GM19238 (cell line): ENCODE results near the gene AOAH.

Source experiments
- DNase-seq: peaks from one replicate; pipeline ENCODE4 v3.0.0; 2011; ENCODE audit warnings: low spot score; ENCODE audit not compliant: insufficient read length

Gene AOAH

DNA sequence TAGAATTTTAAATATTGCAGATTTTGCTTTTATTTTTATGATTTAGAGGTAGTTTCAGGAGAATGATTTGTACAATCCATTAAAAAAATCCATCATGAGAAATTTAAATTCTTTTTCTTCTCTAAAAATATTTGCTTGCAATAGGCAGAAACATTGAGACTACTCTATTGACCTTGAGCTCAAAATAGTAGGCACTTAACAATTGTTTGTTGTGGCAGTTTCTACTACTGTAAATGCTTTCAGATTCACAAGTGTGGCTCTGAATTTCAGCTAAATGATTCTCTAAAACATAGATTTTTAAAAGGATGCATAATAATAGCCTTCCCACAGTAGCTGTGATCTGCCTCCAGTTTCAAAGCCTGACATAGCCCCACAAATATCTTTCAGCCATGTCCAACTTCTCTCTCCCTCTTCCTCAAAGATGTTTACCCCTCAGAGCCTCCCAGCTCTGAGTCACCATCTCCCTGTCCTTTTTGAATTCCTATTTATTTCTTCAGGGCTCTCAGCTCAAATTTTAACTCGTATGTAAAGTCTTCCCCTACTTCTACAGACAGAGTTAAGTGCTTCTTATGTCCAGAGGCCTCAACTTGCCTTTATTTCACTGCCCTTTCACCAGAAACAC, 160.5 kb downstream of the AOAH start:
- DNase-seq: no peak

GRCh38 chr7:36562121-36562520, 162.2 kb downstream of the AOAH start:
- DNase-seq: no peak

DNA sequence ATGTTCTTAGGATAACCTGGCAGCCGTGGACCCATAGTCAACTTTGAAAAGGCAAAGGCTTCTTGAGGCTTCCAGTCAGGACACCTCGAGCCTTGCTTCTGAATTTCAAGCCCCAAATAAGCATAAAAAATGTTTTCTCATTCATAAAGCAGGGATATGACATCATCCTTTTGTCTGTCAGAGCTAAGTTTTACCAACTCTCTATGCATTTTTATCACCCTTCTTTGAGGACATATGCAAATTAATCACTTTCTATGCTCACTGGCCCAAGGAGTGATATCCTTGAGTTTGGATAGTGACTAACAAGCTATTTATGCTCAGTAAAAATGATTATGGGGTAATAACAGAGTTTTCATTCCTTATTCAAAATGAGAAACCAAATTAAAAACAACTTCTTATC, 175.3 kb downstream of the AOAH start:
- no peak for DNase-seq

DNA sequence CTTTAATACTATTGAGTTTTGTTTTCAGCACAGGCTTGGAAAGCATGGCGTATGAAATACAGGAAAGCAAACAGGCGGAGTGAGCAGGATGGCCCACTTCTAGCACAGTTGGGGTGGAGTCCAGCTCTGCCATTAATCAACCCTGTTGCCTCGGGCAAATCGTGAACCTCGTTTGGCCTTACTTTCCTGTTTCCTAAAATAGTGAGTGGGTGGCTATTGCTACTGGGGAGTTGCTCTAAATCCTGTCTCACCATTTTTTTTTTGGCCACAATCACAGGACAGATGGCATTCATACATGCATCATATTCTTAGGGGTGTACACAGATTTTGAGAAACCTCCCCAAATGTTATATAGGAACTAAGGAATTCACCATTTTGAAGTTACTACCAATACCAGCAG, 176.9 kb downstream of the AOAH start:
- DNase-seq: no peak

GRCh38 chr7:36546331-36546730, 178.0 kb downstream of the AOAH start:
- no peak for DNase-seq

DNA sequence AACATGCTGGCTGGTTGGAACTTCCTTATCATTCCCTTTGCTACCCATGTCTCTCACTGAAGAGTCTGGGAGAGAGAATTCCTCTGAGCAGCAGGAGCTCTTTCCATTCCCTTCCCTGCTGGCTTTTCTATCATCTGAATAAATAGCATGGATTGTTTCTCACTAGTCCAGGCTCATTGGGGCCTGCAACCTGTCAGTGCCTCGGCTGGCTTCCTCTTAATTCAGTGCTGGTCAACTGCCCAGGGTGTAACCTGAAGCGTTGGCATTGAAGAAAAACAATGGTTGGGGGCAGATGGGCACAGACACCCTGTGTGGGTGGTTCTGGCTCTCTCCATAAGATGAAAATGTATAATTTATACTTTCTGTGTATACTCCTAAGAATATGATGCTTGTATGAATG, 179.0 kb downstream of the AOAH start:
- DNase-seq: no peak

DNA sequence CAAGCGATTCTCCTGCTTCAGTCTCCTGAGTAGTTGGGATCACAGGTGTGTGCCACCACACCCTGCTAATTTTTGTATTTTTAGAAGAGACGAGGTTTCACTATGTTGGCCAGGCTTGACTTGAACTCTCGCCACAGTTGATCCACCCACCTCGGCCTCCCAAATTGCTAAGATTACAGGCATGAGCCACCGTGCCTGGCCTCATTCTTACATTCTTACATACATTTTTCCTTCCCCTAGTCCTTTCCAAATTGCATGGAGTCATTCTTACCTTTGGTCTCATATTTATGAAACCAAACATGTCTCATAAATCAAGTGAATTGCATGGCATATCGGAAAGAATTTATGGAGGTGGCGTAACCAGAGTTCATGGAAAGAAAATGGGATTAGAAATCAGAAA, 186.2 kb downstream of the AOAH start:
- no peak for DNase-seq

DNA sequence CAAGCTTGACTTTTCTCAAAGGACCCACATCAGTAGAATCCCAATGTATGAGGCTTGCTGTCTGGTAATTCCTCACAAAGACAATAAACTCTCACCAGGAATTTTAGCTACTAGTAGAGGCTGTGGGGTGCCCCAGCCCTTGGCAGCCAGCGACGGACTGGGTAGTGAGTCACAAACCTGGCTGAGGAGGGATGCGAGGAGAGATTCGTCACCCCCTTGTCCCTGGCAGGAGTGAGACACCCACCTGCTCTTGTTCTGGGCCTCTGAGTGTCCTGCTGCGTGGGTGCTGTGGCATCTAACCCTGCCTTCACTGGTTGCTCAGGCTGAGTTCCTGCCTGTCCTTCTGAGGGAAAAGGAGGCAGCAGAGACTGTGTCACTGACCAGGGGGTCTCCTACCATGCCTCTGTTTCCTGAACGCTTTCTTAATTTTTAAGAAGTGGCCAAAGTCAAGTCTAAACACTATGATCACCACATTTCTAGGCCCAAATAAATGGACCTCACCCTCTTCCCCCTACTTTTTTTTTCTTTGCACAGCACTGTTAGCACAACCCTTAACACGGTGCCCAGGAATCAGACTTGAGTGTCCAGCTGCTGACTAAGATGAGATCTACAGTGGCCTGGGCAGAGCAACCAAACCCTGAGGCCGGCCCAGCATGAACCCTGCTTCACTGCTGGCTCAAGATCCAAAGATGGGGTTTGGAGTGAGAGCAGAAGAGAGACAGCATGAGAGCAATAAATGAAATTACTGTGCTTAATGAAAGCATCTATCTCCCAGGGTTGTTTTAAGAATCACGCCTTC, 188.2 kb downstream of the AOAH start:
- DNase-seq: no peak

DNA sequence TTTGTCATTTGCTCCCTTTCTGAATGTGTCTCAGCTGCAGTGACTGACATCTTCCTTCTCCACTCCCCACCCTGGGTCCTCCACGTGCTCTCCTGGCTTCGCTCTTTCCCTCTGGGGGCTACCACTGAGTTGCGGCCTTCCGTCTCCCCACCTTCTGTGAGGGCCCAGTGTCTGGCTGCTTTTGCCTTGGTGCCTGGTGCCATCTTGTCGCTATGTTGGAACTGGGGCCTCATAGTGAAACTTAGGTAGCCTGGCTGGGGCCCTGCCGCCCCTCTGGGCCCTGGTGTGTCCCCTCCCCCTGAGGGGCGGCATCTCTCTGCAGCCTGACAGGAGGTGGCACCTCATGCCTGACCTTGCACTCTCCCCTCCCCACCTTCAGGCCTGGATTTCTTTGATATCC, 190.6 kb downstream of the AOAH start:
- DNase-seq: no peak

- no peak for DNase-seq
These were observed 191.3 kb downstream of the AOAH start for GRCh38 chr7:36532981-36533499.

DNA sequence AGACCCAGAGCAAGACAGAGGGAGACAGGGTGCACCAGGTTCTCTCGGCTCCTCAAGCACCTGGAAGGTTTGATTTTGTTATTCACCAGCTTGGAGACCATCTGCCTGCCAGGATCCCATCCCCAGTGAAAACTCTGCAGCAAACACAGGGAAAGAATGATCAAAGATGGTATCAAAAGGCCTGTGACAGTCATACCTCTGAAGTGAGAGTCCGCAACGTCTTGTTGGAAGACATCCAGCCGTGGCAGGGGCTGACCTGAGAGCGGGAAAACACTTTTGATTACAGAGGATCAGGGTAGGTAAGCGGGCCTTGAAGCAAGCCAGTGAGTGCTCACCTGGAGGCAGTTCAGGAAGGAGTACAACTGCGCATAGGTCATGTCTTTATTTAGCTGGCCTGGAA, 192.3 kb downstream of the AOAH start:
- no peak for DNase-seq

GRCh38 chr7:36530456-36530855, 193.8 kb downstream of the AOAH start:
- DNase-seq: no peak

GRCh38 chr7:36527549-36527913, 196.8 kb downstream of the AOAH start:
- DNase-seq: no peak

GRCh38 chr7:36526863-36527548, 197.3 kb downstream of the AOAH start:
- DNase-seq: no peak

GRCh38 chr7:36523371-36524101, 200.8 kb downstream of the AOAH start:
- DNase-seq: no peak

GRCh38 chr7:36522453-36523007, 201.8 kb downstream of the AOAH start:
- DNase-seq: no peak

DNA sequence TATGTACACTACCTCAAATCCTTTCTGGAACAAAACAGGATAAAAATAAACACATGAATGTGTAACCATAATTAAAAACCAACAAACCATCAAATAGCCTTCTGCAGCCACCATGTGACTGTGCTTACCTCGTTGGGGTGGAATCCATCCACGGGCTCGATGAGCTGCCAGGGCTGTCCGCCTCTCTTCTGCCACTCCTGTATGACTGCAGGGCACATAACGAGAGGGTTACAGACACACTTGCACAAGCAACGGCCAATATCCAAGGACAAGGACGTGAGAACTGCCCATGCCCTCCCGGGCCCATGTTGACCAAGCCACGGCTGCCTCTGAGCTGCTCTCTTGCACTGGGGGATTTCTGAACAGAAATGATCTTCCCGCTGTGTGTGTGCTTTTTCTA, 202.4 kb downstream of the AOAH start:
- no peak for DNase-seq

GRCh38 chr7:36521133-36521532, 203.2 kb downstream of the AOAH start:
- no peak for DNase-seq

- DNase-seq: no peak
These were observed 208.4 kb downstream of the AOAH start for GRCh38 chr7:36515847-36516246.

DNA sequence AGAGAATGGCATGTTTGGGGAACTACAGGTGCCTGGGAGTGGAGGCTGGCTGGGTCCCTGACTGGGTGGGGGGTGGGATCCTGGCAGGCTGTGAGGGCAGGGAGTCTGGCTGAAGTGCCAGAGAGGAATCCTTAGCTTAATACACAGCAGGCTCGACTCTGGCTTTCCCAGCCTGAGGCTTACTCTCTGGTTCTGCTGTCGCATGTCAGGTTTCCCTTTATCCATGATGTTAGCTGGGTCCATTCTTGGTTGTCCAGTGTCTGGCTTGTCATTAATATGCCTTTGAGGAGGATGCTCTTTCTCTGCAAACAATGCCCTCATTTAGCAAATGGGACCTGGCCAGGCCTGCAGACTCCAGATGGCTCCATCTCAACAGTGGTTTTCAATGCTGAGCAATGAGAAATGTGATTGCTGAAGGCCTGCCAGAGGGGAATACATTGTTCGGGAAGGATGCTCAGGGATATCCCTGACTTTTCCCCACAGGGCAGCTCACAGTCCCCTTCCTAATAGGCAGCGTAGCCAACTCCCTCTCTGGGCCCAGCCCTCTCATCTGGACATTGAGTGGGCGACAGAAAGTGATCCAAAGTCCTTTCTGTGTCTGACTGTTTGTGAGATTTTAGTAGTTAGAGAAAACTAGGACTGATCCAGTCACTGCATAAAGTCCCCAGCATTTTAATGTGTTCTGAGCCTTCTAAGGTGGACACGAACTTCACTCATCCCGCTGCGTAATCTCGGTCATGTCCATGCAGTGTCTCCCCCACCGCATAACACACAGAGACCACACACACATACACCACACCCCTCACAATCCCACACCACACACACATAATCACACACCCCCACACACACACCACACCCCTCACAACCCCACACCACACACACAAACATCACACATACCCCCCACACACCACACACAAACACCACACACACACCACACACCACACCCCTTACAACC, 209.7 kb downstream of the AOAH start:
- DNase-seq: no peak
